Ishikawa (cell line): Measurements from ENCODE around the gene DENND1A.

ENCODE experiments used
- CEBPB ChIP-seq: IDR thresholded peaks from 2 replicates; pipeline ENCODE4 v1.6.1; 2012
- CREB1 ChIP-seq: IDR thresholded peaks from 2 replicates; pipeline ENCODE4 v1.6.1; 2012; ENCODE audit warnings: low read depth
- EGR1 ChIP-seq: IDR thresholded peaks from 2 replicates; pipeline ENCODE4 v1.6.1; 2012
- EP300 ChIP-seq: IDR thresholded peaks from 2 replicates; pipeline ENCODE4 v1.6.1; 2012; ENCODE audit warnings: borderline replicate concordance
- FOXM1 ChIP-seq: IDR thresholded peaks from 2 replicates; pipeline ENCODE4 v1.6.1; 2012; ENCODE audit warnings: low read depth, borderline replicate concordance
- MAX ChIP-seq: IDR thresholded peaks from 2 replicates; pipeline ENCODE4 v1.6.1; 2012
- NFIC ChIP-seq: IDR thresholded peaks from 2 replicates; pipeline ENCODE4 v1.6.1; 2012
- RAD21 ChIP-seq: IDR thresholded peaks from 2 replicates; pipeline ENCODE4 v1.6.1; 2012; ENCODE audit warnings: low read depth
- TAF1 ChIP-seq: IDR thresholded peaks from 2 replicates; pipeline ENCODE4 v1.6.1; 2012; ENCODE audit warnings: low read depth, mild to moderate bottlenecking
- TCF12 ChIP-seq: IDR thresholded peaks from 2 replicates; pipeline ENCODE4 v1.6.1; 2012; ENCODE audit warnings: low read depth
- TEAD4 ChIP-seq: IDR thresholded peaks from 2 replicates; pipeline ENCODE4 v1.6.1; 2012
- USF1 ChIP-seq: IDR thresholded peaks from 2 replicates; pipeline ENCODE4 v1.6.1; 2012
- YY1 ChIP-seq: IDR thresholded peaks from 2 replicates; pipeline ENCODE4 v1.6.1; 2012; ENCODE audit warnings: low read depth
- ZBTB7A ChIP-seq: IDR thresholded peaks from 2 replicates; pipeline ENCODE4 v1.6.1; 2012; ENCODE audit warnings: low read depth
- TF ChIP-seq, protein P1 (sequence below): IDR thresholded peaks from 2 replicates; pipeline ENCODE4 v1.6.1; 2012; ENCODE audit warnings: low read depth, mild to moderate bottlenecking

DENND1A gene

GRCh38 chr9:123410281-123410910, 519.5 kb downstream of the DENND1A start:
- TF ChIP-seq ZBTB7A (no peak), CREB1 (no peak), TCF12 (no peak), CEBPB (no peak), EP300 (no peak), EGR1 (no peak), MAX (no peak), RAD21 (no peak), FOXM1 (no peak), TAF1 (no peak), YY1 (no peak), NFIC (no peak), USF1 (no peak), TEAD4 (no peak)
- TF ChIP-seq, protein P1, sequence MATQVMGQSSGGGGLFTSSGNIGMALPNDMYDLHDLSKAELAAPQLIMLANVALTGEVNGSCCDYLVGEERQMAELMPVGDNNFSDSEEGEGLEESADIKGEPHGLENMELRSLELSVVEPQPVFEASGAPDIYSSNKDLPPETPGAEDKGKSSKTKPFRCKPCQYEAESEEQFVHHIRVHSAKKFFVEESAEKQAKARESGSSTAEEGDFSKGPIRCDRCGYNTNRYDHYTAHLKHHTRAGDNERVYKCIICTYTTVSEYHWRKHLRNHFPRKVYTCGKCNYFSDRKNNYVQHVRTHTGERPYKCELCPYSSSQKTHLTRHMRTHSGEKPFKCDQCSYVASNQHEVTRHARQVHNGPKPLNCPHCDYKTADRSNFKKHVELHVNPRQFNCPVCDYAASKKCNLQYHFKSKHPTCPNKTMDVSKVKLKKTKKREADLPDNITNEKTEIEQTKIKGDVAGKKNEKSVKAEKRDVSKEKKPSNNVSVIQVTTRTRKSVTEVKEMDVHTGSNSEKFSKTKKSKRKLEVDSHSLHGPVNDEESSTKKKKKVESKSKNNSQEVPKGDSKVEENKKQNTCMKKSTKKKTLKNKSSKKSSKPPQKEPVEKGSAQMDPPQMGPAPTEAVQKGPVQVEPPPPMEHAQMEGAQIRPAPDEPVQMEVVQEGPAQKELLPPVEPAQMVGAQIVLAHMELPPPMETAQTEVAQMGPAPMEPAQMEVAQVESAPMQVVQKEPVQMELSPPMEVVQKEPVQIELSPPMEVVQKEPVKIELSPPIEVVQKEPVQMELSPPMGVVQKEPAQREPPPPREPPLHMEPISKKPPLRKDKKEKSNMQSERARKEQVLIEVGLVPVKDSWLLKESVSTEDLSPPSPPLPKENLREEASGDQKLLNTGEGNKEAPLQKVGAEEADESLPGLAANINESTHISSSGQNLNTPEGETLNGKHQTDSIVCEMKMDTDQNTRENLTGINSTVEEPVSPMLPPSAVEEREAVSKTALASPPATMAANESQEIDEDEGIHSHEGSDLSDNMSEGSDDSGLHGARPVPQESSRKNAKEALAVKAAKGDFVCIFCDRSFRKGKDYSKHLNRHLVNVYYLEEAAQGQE: no peak

DNA sequence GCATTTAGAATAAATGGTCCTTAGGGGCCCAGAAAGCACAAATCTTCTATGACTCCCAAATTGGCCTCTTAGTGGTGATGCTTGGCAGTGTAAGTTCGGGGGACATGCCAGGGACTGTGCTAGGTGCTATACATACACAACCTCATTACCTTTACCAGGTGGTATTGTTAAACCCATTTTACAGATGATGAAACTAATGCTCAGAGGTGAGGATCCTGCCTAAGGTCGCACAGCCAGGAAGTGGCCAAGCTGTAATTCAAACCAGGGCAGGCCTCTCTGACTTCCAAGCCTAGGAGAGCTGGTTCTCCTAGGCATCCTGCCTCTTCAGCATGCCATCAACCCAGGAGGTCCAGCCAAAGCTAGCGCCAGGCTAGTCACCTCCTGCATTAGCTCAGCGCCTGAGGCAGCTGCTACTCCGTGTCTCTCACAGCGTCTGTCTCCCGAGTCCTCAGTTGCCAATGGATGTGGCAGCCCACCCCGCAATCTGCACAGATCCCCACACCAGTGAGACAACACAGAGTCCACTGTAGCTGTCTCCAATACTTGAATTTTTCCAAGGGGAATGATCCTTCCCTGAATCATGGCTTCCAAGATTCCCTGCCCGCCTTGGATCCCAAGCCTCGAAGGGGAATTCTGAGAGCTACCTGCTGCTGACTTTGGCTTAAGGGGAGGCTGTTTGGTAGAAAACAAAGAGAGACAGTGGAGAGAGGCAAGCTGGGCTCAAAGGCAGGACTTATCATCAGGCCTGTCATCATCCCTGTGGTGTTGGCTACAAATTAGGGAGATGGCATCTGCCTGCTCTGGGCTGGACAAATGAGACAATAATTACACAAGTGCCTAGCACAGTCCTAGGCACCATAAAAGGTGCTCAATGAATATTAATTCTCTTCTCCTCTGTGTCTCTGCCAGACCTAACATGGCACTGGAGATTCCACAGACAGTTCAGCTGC, 521.3 kb downstream of the DENND1A start:
- TF ChIP-seq YY1 (no peak), TAF1 (no peak)

- no peak for TF ChIP-seq RAD21
- TF ChIP-seq TEAD4: no peak
- no peak for TF ChIP-seq TCF12
- no peak for TF ChIP-seq FOXM1
- no peak for TF ChIP-seq EP300
- TF ChIP-seq ZBTB7A: no peak
- TF ChIP-seq CEBPB: no peak
- no peak for TF ChIP-seq MAX
- no peak for TF ChIP-seq TAF1
- no peak for TF ChIP-seq YY1
- TF ChIP-seq, protein P1: no peak
- TF ChIP-seq USF1: no peak
- TF ChIP-seq NFIC: no peak
- no peak for TF ChIP-seq EGR1
These were observed 522.6 kb downstream of the DENND1A start for GRCh38 chr9:123407217-123407851.

- TF ChIP-seq TAF1 (no peak), RAD21 (no peak), CREB1 (no peak)
- TF ChIP-seq, protein P1: no peak
These were observed 523.2 kb downstream of the DENND1A start for GRCh38 chr9:123406691-123407216.
